PFSK-1 (cell line): Measurements from ENCODE around the gene HMGN4.

ENCODE experiments used
- FOXP2 ChIP-seq: optimal IDR thresholded peaks from 2 replicates; pipeline ENCODE3; 2011; ENCODE audit warnings: borderline replicate concordance, control low read depth, inconsistent platforms; ENCODE audit not compliant: insufficient read depth; ENCODE audit errors: extremely low read length, extremely low read depth
- POLR2AphosphoS5 ChIP-seq: IDR thresholded peaks from 2 replicates; pipeline ENCODE4 v1.6.1; 2012; ENCODE audit warnings: low read depth, mild to moderate bottlenecking, control low read depth, low read length, moderate library complexity
- SIN3A ChIP-seq: IDR thresholded peaks from 2 replicates; pipeline ENCODE4 v1.6.1; 2012; ENCODE audit warnings: mild to moderate bottlenecking, low read length, moderate library complexity, borderline replicate concordance; ENCODE audit not compliant: insufficient read depth
- TAF1 ChIP-seq: IDR thresholded peaks from 2 replicates; pipeline ENCODE4 v1.6.1; 2012; ENCODE audit warnings: low read length, control low read depth, borderline replicate concordance; ENCODE audit not compliant: insufficient read depth
- TF ChIP-seq, protein P1 (sequence below), 2 experiments: IDR thresholded peaks; 2 replicates each; pipeline versions ENCODE4 v1.6.1 to v1.8.0; 2011 to 2012; ENCODE audit warnings: low read depth in 2 of 2, low read length in 2 of 2, control low read depth in 1 of 2, inconsistent platforms in 1 of 2, mild to moderate bottlenecking in 1 of 2, moderate library complexity in 1 of 2; ENCODE audit not compliant: insufficient read depth in 1 of 2

DNA sequence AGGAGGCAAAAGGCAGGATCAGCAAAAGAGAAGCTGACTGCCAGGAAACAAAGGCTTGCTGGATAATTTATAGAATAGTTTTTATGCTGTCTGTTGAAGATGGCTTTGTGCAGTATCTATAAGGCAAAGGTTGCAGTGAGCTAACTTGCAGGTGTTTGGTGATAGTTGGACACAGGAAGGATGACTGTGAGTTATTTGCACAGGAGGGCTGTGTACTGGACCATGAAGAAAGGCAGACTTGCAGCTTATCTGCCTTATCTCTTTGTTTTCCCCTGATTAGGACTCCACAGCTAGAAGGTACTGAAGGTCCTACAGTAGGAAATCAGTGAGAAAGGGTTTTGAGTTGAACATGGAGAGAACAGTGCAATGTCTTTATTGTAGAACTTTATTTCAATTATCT, 36.0 kb upstream of the HMGN4 start:
- no peak for TF ChIP-seq SIN3A
- no peak for TF ChIP-seq POLR2AphosphoS5
- TF ChIP-seq, protein P1, sequence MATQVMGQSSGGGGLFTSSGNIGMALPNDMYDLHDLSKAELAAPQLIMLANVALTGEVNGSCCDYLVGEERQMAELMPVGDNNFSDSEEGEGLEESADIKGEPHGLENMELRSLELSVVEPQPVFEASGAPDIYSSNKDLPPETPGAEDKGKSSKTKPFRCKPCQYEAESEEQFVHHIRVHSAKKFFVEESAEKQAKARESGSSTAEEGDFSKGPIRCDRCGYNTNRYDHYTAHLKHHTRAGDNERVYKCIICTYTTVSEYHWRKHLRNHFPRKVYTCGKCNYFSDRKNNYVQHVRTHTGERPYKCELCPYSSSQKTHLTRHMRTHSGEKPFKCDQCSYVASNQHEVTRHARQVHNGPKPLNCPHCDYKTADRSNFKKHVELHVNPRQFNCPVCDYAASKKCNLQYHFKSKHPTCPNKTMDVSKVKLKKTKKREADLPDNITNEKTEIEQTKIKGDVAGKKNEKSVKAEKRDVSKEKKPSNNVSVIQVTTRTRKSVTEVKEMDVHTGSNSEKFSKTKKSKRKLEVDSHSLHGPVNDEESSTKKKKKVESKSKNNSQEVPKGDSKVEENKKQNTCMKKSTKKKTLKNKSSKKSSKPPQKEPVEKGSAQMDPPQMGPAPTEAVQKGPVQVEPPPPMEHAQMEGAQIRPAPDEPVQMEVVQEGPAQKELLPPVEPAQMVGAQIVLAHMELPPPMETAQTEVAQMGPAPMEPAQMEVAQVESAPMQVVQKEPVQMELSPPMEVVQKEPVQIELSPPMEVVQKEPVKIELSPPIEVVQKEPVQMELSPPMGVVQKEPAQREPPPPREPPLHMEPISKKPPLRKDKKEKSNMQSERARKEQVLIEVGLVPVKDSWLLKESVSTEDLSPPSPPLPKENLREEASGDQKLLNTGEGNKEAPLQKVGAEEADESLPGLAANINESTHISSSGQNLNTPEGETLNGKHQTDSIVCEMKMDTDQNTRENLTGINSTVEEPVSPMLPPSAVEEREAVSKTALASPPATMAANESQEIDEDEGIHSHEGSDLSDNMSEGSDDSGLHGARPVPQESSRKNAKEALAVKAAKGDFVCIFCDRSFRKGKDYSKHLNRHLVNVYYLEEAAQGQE (IDR thresholded peaks at IDR 0.05; ENCODE audit: insufficient read depth in 1 of 2, low read depth in 2 of 2, low read length in 2 of 2): no peak
- TF ChIP-seq TAF1: no peak
- TF ChIP-seq FOXP2: no peak
